Mononuclear cell (primary cell): ENCODE results near the gene CDKL5. TPM values are rescaled to one million over a fixed set of nuclear protein-coding genes. Genes with fewer than 3 reads are reported as not detected.

Experiments used
- H3K27me3 ChIP-seq: 2 replicates; pipeline ENCODE4 v1.6.0; 2011; ENCODE audit warnings: low read length, control low read depth; ENCODE audit not compliant: insufficient read depth
- H3K4me1 ChIP-seq: 2 replicates; pipeline ENCODE4 v1.5.1; 2011; ENCODE audit warnings: mild to moderate bottlenecking, low read length, control low read depth; ENCODE audit not compliant: insufficient read depth
- H3K4me3 ChIP-seq: 2 replicates; pipeline ENCODE4 v1.5.1; 2011; ENCODE audit warnings: mild to moderate bottlenecking, low read length, moderate library complexity
- H3K9me3 ChIP-seq: 2 replicates; pipeline ENCODE4 v1.5.1; 2011; ENCODE audit warnings: low read depth, mild to moderate bottlenecking, control low read depth, low read length
- total RNA-seq: library from RNA; depleted of rRNA; stranded (reverse); fragments of >200 nt; gene quantifications from one replicate; pipeline ENCODE4 v1.2.3, GENCODE V29; 2012

The CDKL5 gene
- total RNA-seq, 1 donor = 1.6 TPM

DNA sequence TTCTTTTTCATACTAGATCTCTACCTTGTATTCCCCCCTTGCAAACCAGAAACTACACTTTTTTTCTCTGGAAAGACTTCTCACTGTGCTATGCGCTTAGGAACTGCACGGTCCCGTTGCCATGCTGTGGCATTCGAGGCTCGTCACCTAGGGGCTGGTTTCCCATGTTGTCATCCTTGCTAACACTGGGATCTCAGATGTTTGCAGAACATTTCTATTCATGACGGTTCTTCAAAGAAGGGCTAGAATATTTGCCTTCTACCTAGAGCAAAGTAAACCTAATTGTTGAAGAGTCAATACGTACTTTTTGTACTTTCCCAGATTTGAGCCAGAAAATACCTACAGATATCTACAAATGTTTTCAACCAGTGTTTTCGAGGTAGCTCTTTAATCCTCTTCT lies 205.5 kb downstream of the CDKL5 start:
- no peak overlapping the region for H3K4me3 ChIP-seq
- no peaks in the 10 kb centered on the region for H3K4me1 ChIP-seq
- no peaks in the 10 kb centered on the region for H3K9me3 ChIP-seq
- H3K27me3 ChIP-seq = no peaks in the 10 kb centered on the region

DNA sequence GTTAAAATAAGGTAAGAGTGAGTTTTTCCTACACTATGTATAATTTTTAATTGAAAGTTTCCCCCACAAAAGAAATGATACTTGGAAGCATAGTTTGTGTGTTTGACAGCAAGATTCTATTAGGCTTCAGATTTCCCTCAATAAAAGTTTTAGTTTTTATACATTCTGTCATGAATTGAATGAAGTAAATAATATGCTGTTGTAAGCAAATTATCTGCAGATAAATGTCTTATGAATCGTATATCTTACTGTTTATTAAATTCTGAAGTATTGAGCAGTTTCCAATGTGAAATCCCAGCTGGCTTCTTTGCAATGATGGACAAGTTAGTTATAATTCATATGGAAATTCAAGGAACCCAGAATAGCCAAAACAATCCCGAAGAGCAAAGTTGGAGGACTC lies 213.0 kb downstream of the CDKL5 start:
- H3K9me3 ChIP-seq = no peaks in the 10 kb centered on the region
- no peaks in the 10 kb centered on the region for H3K27me3 ChIP-seq
- no peaks in the 10 kb centered on the region for H3K4me1 ChIP-seq
- no peak overlapping the region for H3K4me3 ChIP-seq

DNA sequence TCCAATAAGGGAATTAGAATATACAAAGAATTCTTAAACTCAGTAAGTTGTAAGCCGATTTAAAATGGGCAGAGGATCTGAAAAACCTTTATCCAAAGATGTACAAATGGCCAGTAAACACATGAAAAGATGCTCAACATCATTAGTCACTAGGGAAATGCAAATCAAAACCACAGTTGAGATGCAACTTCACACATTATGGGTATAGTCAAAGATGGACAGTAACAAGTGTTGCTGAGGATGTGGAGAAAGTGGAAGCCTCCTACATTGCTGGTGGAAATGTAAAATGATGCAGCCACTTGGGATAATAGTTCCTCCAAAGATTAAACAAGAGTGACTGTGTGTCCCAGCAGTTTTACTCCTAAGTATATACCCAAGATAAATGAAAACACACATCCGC lies 213.9 kb downstream of the CDKL5 start:
- H3K4me3 ChIP-seq = no peak overlapping the region
- H3K9me3 ChIP-seq = no peaks in the 10 kb centered on the region
- no peaks in the 10 kb centered on the region for H3K27me3 ChIP-seq
- no peaks in the 10 kb centered on the region for H3K4me1 ChIP-seq

- no peaks in the 10 kb centered on the region for H3K9me3 ChIP-seq
- H3K4me1 ChIP-seq = no peaks in the 10 kb centered on the region
These were observed 215.3 kb downstream of the CDKL5 start for GRCh38 chrX:18640686-18641085.

GRCh38 chrX:18643243-18643642 lies 217.8 kb downstream of the CDKL5 start:
- Histone ChIP-seq H3K4me1 (no peaks in the 10 kb centered on the region), H3K9me3 (no peaks in the 10 kb centered on the region), H3K4me3 (no peak overlapping the region), H3K27me3 (no peaks in the 10 kb centered on the region)

More at GRCh38 chrX:18640686-18641085, 215.3 kb downstream of the CDKL5 start:
- no peaks in the 10 kb centered on the region for H3K27me3 ChIP-seq
- H3K4me3 ChIP-seq = no peak overlapping the region

- Histone ChIP-seq H3K4me3 (no peak overlapping the region), H3K27me3 (no peaks in the 10 kb centered on the region), H3K9me3 (no peaks in the 10 kb centered on the region), H3K4me1 (no peaks in the 10 kb centered on the region)
These were observed 218.4 kb downstream of the CDKL5 start for GRCh38 chrX:18643853-18644252.

DNA sequence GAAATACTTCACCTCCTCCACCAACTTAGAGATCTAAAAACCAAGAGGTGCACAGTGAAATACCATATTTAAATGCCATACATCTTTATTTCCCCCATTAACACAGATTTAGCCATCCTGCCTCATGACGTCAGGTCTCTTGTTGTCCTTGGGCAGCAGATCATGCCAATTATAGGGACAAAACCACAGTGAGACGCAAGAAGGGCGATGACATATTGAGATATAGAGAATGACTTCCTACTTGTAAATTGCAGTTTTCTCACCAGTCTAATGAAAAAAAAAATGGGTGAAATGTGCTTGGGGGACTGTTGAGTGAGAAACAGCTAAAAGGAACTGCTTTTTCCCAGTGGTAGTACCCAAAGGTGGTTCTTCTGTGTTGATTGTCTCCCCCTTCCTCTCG lies 222.2 kb downstream of the CDKL5 start:
- Histone ChIP-seq H3K9me3 (no peaks in the 10 kb centered on the region), H3K4me3 (no peak overlapping the region), H3K4me1 (no peaks in the 10 kb centered on the region), H3K27me3 (no peaks in the 10 kb centered on the region)

GRCh38 chrX:18649498-18649951 lies 224.1 kb downstream of the CDKL5 start:
- Histone ChIP-seq H3K9me3 (no peaks in the 10 kb centered on the region), H3K4me1 (no peaks in the 10 kb centered on the region), H3K4me3 (no peak overlapping the region), H3K27me3 (no peaks in the 10 kb centered on the region)

- no peaks in the 10 kb centered on the region for H3K27me3 ChIP-seq
- H3K4me3 ChIP-seq = no peak overlapping the region
- H3K9me3 ChIP-seq = no peaks in the 10 kb centered on the region
- no peaks in the 10 kb centered on the region for H3K4me1 ChIP-seq
These were observed 225.3 kb downstream of the CDKL5 start for GRCh38 chrX:18650662-18651061.

DNA sequence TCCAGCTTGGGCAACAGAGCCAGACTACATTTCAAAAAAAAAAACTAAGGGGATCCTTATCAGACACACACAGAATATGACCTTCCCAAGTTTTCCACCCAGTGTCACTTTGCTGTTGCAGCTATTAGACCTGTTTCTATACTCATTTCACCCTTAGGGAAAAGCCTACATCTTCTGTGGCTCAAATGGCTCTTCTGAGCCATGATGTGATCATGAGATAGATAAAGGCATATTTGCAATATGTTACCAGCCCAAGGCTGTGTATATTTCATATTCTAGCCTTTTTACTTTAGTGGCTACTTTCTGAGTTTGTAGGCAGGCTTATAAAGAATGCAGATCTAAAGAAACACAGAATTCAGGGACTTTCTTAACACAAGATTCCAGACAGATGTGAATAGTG lies 227.2 kb downstream of the CDKL5 start:
- Histone ChIP-seq H3K27me3 (no peaks in the 10 kb centered on the region), H3K4me1 (no peaks in the 10 kb centered on the region), H3K4me3 (no peak overlapping the region), H3K9me3 (no peaks in the 10 kb centered on the region)

DNA sequence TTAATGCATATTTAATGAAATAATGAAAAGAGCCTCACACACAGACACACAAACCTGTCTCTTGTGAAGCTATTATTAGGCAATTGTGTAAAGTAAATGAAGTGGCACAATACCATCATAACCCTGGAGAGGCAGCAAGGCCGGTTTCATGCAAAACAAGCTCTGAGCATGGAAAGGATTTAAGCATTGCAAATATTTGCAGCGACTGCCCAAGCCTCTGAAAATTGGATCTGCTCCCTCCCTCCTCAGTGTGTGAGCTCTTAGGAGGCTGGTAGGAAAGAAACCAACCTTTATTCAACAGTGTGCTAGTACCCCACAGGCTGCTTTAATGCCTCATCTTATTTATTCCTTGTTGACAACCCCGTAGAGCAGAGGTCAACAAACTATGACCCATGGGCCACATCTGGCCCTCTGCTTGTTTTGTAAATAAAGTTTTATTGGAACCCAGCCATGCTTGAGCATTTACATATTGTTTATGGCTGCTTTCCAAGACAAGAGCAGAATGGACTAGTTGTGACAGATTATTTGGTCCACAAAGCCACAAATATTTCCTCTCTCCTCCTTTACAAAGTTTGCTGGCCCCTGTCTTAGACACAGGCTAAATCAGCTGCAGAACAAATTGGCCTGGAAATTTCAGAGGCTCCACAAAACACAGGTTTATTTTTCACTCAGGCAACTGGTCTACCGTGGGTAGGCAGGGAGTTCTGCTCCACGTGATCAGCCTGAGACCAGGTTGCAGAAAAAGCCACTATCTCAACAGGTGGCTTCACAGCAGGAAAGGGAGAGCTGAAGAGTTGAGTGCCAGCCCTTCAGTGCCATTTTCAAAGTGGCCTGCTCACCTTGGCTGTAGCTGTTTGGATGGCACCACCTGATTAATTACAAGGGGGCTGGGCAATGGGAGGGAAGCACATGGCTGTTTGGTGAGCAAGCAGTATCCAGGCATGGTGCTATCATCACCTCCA lies 229.7 kb downstream of the CDKL5 start:
- no peaks in the 10 kb centered on the region for H3K9me3 ChIP-seq
- no peaks in the 10 kb centered on the region for H3K4me1 ChIP-seq
- no peaks in the 10 kb centered on the region for H3K27me3 ChIP-seq
- H3K4me3 ChIP-seq = no peak overlapping the region

GRCh38 chrX:18661273-18661672 lies 235.9 kb downstream of the CDKL5 start:
- Histone ChIP-seq H3K27me3 (no peaks in the 10 kb centered on the region), H3K4me3 (no peak overlapping the region), H3K4me1 (peaks cover 2% of the 10 kb centered on the region), H3K9me3 (no peaks in the 10 kb centered on the region)

DNA sequence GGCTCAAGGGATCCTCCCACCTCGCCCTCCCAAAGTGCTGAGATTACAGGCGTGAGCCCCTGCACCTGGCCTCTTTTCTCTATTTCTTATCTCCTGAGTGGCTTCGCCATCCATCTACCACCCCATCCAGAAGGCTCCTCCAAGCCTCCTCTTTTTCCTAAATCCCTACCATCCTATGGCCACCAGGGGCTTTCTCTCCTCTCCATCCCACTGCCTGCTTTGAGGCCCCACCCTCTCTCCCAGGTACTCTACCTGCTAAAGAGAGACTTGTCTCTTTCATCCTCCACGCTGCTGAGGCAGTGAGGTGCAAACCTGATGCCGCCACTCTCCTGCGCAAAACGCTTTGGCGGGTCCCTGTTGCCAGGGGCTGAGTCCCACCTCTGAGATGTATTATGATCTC lies 239.5 kb downstream of the CDKL5 start:
- no peaks in the 10 kb centered on the region for H3K9me3 ChIP-seq
- no peak overlapping the region for H3K4me3 ChIP-seq
- H3K27me3 ChIP-seq = no peaks in the 10 kb centered on the region
- H3K4me1 ChIP-seq = peaks cover 18% of the 10 kb centered on the region

DNA sequence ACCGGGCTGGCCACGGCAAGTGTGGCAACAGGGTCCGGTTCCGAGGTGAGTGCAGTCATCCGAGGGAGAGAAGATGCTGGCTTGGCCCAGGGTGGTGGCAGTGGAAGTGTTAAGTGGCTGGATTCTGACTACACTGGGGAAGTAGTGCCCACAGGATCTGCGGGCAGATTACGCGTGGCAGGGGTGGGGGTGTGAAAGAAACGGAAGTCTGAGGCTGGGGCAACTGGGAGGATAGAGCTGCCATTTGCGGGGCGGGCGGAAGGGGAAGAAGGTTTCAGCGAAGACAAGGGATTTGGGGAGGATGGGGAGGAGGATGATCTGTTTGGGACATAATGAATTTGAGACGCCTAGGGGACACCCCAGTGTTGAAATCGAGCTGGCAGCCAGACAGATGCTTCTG lies 241.2 kb downstream of the CDKL5 start:
- H3K9me3 ChIP-seq = no peaks in the 10 kb centered on the region
- H3K4me3 ChIP-seq = no peak overlapping the region
- H3K4me1 ChIP-seq = peaks cover 18% of the 10 kb centered on the region
- no peaks in the 10 kb centered on the region for H3K27me3 ChIP-seq

DNA sequence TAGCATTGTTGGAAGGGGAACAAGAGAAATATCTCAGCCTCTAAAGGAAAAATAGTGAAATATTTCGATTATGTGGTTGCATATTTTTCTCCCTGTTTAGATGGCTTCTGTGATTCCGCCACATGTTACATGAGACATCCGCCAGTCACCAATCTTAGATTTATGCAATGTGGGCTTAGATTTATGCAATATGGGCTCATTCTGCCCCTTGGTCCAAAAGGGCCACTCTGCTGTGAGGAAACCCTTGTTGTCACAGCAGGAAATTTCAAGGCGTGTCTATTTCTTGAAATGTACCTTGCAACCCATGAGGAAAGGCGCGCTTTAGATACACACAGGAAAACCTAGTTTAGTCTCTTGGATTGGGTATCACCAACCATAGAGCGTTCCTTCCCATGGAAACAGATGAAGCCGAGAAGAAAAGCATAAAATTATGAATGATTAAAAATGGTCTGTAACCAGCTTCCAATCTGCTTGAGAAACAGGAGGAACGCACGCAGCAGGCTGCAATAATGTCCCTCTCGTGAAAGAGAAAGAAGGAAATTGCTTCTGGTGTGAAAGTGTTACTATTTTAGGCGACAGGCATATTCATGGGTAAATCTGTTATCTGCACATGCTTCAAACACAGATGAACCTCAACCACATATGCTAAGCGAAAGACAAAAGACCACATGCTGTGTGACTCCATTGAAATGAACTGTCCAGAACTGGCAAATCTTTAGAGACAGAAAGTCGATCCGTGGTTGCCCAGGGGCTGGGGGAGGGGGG lies 242.8 kb downstream of the CDKL5 start:
- Histone ChIP-seq H3K9me3 (no peaks in the 10 kb centered on the region), H3K4me3 (no peak overlapping the region), H3K4me1 (peaks cover 18% of the 10 kb centered on the region), H3K27me3 (no peaks in the 10 kb centered on the region)
